ENCODE results near the gene TMEM202. TPM values are rescaled to one million over a fixed set of nuclear protein-coding genes. Genes with fewer than 3 reads are reported as not detected.
"Not testable (repeated sequence)": the region's sequence is repeated elsewhere in the genome, so short reads cannot be mapped to it uniquely, and the experiment has no call there.

TMEM202 gene
- total RNA-seq, 2 experiments from 2014 or later = not detected

- peak; percentile 98 for DNase-seq (ENCODE audit: low spot score)
- intact Hi-C loops (cut with micrococcal nuclease; ENCODE audit: unreplicated experiment) = no loop called here
Observed at GRCh38 chr15:72375846-72376581, 22.1 kb upstream of the TMEM202 start, which contains the start of gene HEXA. Gene HEXA (minus strand): TSS chr15:72376014. CDS start chr15:72375972, 42 bp downstream.

GRCh38 chr15:72377331-72377730 lies 20.8 kb upstream of the TMEM202 start:
- Histone ChIP-seq H3K27ac (ENCODE audit: low read depth, low read length, poor library complexity, severe bottlenecking) (no peak overlapping the region), H3K4me3 (ENCODE audit: low read depth, low read length, poor library complexity, severe bottlenecking) (no peak overlapping the region), H3K4me2 (ENCODE audit: low read length) (no peak overlapping the region), H3K9me3 (ENCODE audit: low read length) (no peaks in the 10 kb centered on the region), H3K4me1 (ENCODE audit: insufficient read depth, low read length, poor library complexity, severe bottlenecking) (peaks cover 26% of the 10 kb centered on the region), H3K36me3 (ENCODE audit: insufficient read depth, low read length) (no peaks in the 10 kb centered on the region), H2AFZ (ENCODE audit: low read length) (no peak overlapping the region), H3K79me2 (ENCODE audit: insufficient read depth, low read depth, low read length) (peaks cover 28% of the 10 kb centered on the region), H3K9me2 (ENCODE audit: insufficient read depth, low read length) (no peaks in the 10 kb centered on the region), H4K20me1 (ENCODE audit: insufficient read depth, low read length) (no peaks in the 10 kb centered on the region)
- no peak for TF ChIP-seq EZH2phosphoT487 (IDR thresholded peaks at IDR 0.05; ENCODE audit: borderline replicate concordance, low read depth, low read length)
- TF ChIP-seq, protein P1, sequence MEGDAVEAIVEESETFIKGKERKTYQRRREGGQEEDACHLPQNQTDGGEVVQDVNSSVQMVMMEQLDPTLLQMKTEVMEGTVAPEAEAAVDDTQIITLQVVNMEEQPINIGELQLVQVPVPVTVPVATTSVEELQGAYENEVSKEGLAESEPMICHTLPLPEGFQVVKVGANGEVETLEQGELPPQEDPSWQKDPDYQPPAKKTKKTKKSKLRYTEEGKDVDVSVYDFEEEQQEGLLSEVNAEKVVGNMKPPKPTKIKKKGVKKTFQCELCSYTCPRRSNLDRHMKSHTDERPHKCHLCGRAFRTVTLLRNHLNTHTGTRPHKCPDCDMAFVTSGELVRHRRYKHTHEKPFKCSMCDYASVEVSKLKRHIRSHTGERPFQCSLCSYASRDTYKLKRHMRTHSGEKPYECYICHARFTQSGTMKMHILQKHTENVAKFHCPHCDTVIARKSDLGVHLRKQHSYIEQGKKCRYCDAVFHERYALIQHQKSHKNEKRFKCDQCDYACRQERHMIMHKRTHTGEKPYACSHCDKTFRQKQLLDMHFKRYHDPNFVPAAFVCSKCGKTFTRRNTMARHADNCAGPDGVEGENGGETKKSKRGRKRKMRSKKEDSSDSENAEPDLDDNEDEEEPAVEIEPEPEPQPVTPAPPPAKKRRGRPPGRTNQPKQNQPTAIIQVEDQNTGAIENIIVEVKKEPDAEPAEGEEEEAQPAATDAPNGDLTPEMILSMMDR (conservative IDR thresholded peaks at IDR 0.05; ENCODE audit: low read length) = no peak
- ChIA-PET POLR2A (interaction anchor here (0.6 kb wide), 1 partner anchor 103 kb away, joined by 3 read pairs; no protein-coding TSS in a partner anchor), CTCF (ENCODE audit: unreplicated experiment) (no interaction called here)
- intact Hi-C loops (cut with micrococcal nuclease; ENCODE audit: unreplicated experiment) = no loop called here
- no TSS peak for BruUV-seq (replicated peaks)
- no peak for DNase-seq (ENCODE audit: low spot score)

More at GRCh38 chr15:72375846-72376581, 22.1 kb upstream of the TMEM202 start, which contains the start of gene HEXA:
- Histone ChIP-seq H4K20me1 (ENCODE audit: insufficient read depth, low read length) (no peaks in the 10 kb centered on the region), H3K9me2 (ENCODE audit: insufficient read depth, low read length) (no peaks in the 10 kb centered on the region), H2AFZ (ENCODE audit: low read length) (peak within 1 kb of the TSS; percentile 97), H3K4me2 (ENCODE audit: low read length) (peak within 1 kb of the TSS; percentile 79), H3K4me3 (ENCODE audit: low read depth, low read length, poor library complexity, severe bottlenecking) (peak within 1 kb of the TSS; percentile 94), H3K27ac (ENCODE audit: low read depth, low read length, poor library complexity, severe bottlenecking) (peak within 1 kb of the TSS; percentile 57), H3K4me1 (ENCODE audit: insufficient read depth, low read length, poor library complexity, severe bottlenecking) (peaks cover 27% of the 10 kb centered on the region), H3K9me3 (ENCODE audit: low read length) (no peaks in the 10 kb centered on the region), H3K36me3 (ENCODE audit: insufficient read depth, low read length) (no peaks in the 10 kb centered on the region), H3K79me2 (ENCODE audit: insufficient read depth, low read depth, low read length) (peaks cover 28% of the 10 kb centered on the region)
- BruUV-seq (replicated peaks) = TSS peak; percentile 96
- ChIA-PET CTCF (ENCODE audit: unreplicated experiment) (no interaction called here), POLR2A (interaction anchor here (0.6 to 1.6 kb wide), 5 partner anchors 9 to 759 kb away, joined by 3 to 4 read pairs (median 3); no protein-coding TSS in a partner anchor)
- TF ChIP-seq, protein P1 (conservative IDR thresholded peaks at IDR 0.05; ENCODE audit: low read length) = no peak
- TF ChIP-seq EZH2phosphoT487 (IDR thresholded peaks at IDR 0.05; ENCODE audit: borderline replicate concordance, low read depth, low read length) = no peak

DNA sequence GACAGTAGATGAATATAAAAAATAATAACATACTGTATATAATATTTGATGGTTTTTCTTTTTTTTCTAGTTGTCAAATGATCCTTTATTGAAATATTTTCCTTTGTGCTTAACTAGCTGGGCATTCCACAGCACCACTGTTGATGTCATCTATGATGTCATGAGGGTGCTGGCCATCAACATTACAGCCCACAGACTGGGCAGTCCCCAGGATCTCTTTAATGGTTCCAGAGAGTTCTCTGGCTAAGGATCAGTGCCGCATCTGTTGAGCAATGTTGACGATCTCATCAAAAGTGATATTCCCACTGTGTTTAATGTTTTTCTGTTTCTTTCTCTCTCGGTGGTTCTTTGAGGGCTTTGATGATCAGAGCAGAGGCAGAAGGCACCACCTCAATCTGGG lies 19.0 kb upstream of the TMEM202 start:
- H3K4me3 ChIP-seq (ENCODE audit: low read depth, low read length, poor library complexity, severe bottlenecking); H3K9me3 ChIP-seq (ENCODE audit: low read length); H3K9me2 ChIP-seq (ENCODE audit: insufficient read depth, low read length); H3K36me3 ChIP-seq (ENCODE audit: insufficient read depth, low read length); H3K4me2 ChIP-seq (ENCODE audit: low read length); intact Hi-C loops (cut with micrococcal nuclease; ENCODE audit: unreplicated experiment); H4K20me1 ChIP-seq (ENCODE audit: insufficient read depth, low read length); CTCF ChIA-PET (ENCODE audit: unreplicated experiment); DNase-seq (ENCODE audit: low spot score); BruUV-seq (replicated peaks); H3K27ac ChIP-seq (ENCODE audit: low read depth, low read length, poor library complexity, severe bottlenecking); H2AFZ ChIP-seq (ENCODE audit: low read length): not testable (repeated sequence)
- peaks cover 22% of the 10 kb centered on the region for H3K4me1 ChIP-seq (ENCODE audit: insufficient read depth, low read length, poor library complexity, severe bottlenecking)
- peaks cover 21% of the 10 kb centered on the region for H3K79me2 ChIP-seq (ENCODE audit: insufficient read depth, low read depth, low read length)
- POLR2A ChIA-PET = interaction anchor here (0.8 kb wide), 1 partner anchor 10 kb away, joined by 3 read pairs; no protein-coding TSS in a partner anchor
